Caco-2 (cell line): ENCODE data around the gene IBA57. TPM values are rescaled to one million over a fixed set of nuclear protein-coding genes. Genes with fewer than 3 reads are reported as not detected.

Experiments used
- BruUV-seq: library from RNA; stranded (reverse); fragments of 400-500 nt; replicated peaks from 2 replicates; lab custom pipeline; 2021; lab: Mats Ljungman, UMichigan
- CTCF ChIA-PET: fragments of 300-600 bp; sonication (Branson Sonifier 250); formaldehyde crosslinking; loops from one replicate; lab custom pipeline; 2022; ENCODE audit warnings: antibody characterized with exemption; lab: Charles Lee
- POLR2A ChIA-PET: fragments of 300-600 bp; sonication (Branson Sonifier 250); formaldehyde crosslinking; loops from one replicate; lab custom pipeline; 2022; ENCODE audit warnings: antibody characterized with exemption; lab: Charles Lee
- DNase-seq, 2 experiments: peaks; one replicate each; pipeline versions ENCODE4 v3.0.0 to v3.0.0-alpha.2; 2020 to 2022
- H3K27me3 ChIP-seq: replicated peaks from 2 replicates; pipeline ENCODE4 v1.6.0; 2011; ENCODE audit warnings: low read length; ENCODE audit not compliant: control insufficient read depth, insufficient read depth
- H3K36me3 ChIP-seq: 2 replicates; pipeline ENCODE4 v1.5.1; 2011; ENCODE audit warnings: low read length; ENCODE audit not compliant: control insufficient read depth, insufficient read depth
- H3K4me1 ChIP-seq: fragments of 250-450 bp; sonication (Bioruptor Pico); 2 replicates; pipeline ENCODE4 v1.5.1; 2020; ENCODE audit warnings: mild to moderate bottlenecking
- H3K4me3 ChIP-seq: 2 replicates; pipeline ENCODE4 v1.5.1; 2011; ENCODE audit warnings: low read depth, mild to moderate bottlenecking, control low read depth, low read length
- H3K9me3 ChIP-seq: fragments of 250-450 bp; sonication (Bioruptor Pico); 2 replicates; pipeline ENCODE4 v1.5.1; 2020; ENCODE audit warnings: mild to moderate bottlenecking, moderate library complexity
- H3K27ac Mint-ChIP-seq: one replicate; pipeline ENCODE4 v1.8.0; 2022; ENCODE audit warnings: mixed read lengths; ENCODE audit not compliant: unreplicated experiment
- H3K27me3 Mint-ChIP-seq: one replicate; pipeline ENCODE4 v1.8.0; 2022; ENCODE audit warnings: mixed read lengths; ENCODE audit not compliant: insufficient read depth, unreplicated experiment
- H3K36me3 Mint-ChIP-seq: one replicate; pipeline ENCODE4 v1.8.0; 2022; ENCODE audit warnings: mild to moderate bottlenecking, mixed read lengths; ENCODE audit not compliant: insufficient read depth, unreplicated experiment
- H3K4me1 Mint-ChIP-seq: one replicate; pipeline ENCODE4 v1.8.0; 2022; ENCODE audit warnings: low read depth, mixed read lengths; ENCODE audit not compliant: unreplicated experiment
- H3K4me3 Mint-ChIP-seq: one replicate; pipeline ENCODE4 v1.8.0; 2022; ENCODE audit warnings: mild to moderate bottlenecking, moderate library complexity, mixed read lengths; ENCODE audit not compliant: unreplicated experiment
- H3K9me3 Mint-ChIP-seq: one replicate; pipeline ENCODE4 v1.8.0; 2022; ENCODE audit warnings: mixed read lengths; ENCODE audit not compliant: unreplicated experiment
- intact Hi-C: fragments of 100-400 bp; cut with micrococcal nuclease; formaldehyde crosslinking; loops from one replicate; pipeline ENCODE4 v1.10.0; 2022; ENCODE audit not compliant: unreplicated experiment
- total RNA-seq: library from RNA; stranded (reverse); gene quantifications from 2 replicates; pipeline ENCODE4 v1.2.3, GENCODE V29; 2022
- TF ChIP-seq, protein P1 (sequence below), 2 experiments: fragments of 200-600 bp in 1 of 2; IDR thresholded peaks; 1 replicate in 1 of 2; 2 replicates in 1 of 2; pipeline versions ENCODE4 v1.5.1 to v1.8.0; 2011 to 2022; ENCODE audit warnings: antibody characterized with exemption in 1 of 2, control low read depth in 1 of 2, inconsistent platforms in 1 of 2, low read depth in 1 of 2, low read length in 1 of 2, mild to moderate bottlenecking in 1 of 2, moderate library complexity in 1 of 2; ENCODE audit not compliant: insufficient read depth in 1 of 2, severe bottlenecking in 1 of 2, unreplicated experiment in 1 of 2

IBA57 gene
- total RNA-seq, 1 experiment from 2014 or later, result 15.4 TPM

DNA sequence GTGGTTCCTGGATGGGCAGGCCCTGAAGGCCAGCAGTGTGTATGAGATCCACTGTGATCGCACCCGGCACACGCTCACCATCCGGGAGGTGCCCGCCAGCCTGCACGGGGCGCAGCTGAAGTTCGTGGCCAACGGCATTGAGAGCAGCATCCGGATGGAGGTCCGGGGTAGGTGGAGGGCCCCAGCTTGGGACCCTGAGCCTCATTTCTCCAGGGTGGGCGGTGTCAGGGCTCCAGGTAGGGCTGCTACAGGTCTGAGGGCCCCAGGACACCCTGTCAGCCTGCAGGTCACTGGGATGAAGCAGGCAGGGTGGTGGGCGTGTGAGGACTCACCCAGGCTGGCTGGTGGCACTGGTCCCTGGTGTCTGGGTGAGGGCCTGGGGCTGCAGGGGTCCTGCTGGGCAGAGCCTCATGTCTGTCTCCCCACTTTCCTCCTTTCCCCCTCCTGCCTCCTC lies 50.1 kb downstream of the IBA57 start:
- intact Hi-C loops, result no loop called here
- CTCF ChIA-PET, result no interaction called here
- Histone ChIP-seq H3K9me3 (no peaks in the 10 kb centered on the region), H3K36me3 (no peaks in the 10 kb centered on the region), H3K27me3 (no peaks in the 10 kb centered on the region), H3K4me3 (no peak overlapping the region), H3K4me1 (no peaks in the 10 kb centered on the region)
- H3K36me3 Mint-ChIP-seq, result no peaks in the 10 kb centered on the region
- H3K9me3 Mint-ChIP-seq, result no peaks in the 10 kb centered on the region
- no peaks in the 10 kb centered on the region for H3K4me1 Mint-ChIP-seq
- H3K27me3 Mint-ChIP-seq, result no peaks in the 10 kb centered on the region
- TF ChIP-seq, protein P1, sequence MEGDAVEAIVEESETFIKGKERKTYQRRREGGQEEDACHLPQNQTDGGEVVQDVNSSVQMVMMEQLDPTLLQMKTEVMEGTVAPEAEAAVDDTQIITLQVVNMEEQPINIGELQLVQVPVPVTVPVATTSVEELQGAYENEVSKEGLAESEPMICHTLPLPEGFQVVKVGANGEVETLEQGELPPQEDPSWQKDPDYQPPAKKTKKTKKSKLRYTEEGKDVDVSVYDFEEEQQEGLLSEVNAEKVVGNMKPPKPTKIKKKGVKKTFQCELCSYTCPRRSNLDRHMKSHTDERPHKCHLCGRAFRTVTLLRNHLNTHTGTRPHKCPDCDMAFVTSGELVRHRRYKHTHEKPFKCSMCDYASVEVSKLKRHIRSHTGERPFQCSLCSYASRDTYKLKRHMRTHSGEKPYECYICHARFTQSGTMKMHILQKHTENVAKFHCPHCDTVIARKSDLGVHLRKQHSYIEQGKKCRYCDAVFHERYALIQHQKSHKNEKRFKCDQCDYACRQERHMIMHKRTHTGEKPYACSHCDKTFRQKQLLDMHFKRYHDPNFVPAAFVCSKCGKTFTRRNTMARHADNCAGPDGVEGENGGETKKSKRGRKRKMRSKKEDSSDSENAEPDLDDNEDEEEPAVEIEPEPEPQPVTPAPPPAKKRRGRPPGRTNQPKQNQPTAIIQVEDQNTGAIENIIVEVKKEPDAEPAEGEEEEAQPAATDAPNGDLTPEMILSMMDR (IDR thresholded peaks at IDR 0.05; ENCODE audit: insufficient read depth in 1 of 2, low read depth in 1 of 2, low read length in 1 of 2, severe bottlenecking in 1 of 2, unreplicated experiment in 1 of 2), result no peak
- H3K4me3 Mint-ChIP-seq, result no peak overlapping the region
- DNase-seq, result no peak
- no peak overlapping the region for H3K27ac Mint-ChIP-seq
- POLR2A ChIA-PET, result no interaction called here
- no TSS peak for BruUV-seq

GRCh38 chr1:228216371-228217320 lies 51.0 kb downstream of the IBA57 start:
- CTCF ChIA-PET, result no interaction called here
- no peaks in the 10 kb centered on the region for H3K36me3 Mint-ChIP-seq
- Histone ChIP-seq H3K36me3 (no peaks in the 10 kb centered on the region), H3K9me3 (no peaks in the 10 kb centered on the region), H3K4me3 (no peak overlapping the region), H3K4me1 (no peaks in the 10 kb centered on the region), H3K27me3 (no peaks in the 10 kb centered on the region)
- intact Hi-C loops, result no loop called here
- no peaks in the 10 kb centered on the region for H3K9me3 Mint-ChIP-seq
- POLR2A ChIA-PET, result no interaction called here
- no peaks in the 10 kb centered on the region for H3K4me1 Mint-ChIP-seq
- H3K27me3 Mint-ChIP-seq, result no peaks in the 10 kb centered on the region
- H3K27ac Mint-ChIP-seq, result no peak overlapping the region
- no peak for DNase-seq
- no TSS peak for BruUV-seq
- TF ChIP-seq, protein P1 (IDR thresholded peaks at IDR 0.05; ENCODE audit: insufficient read depth in 1 of 2, low read depth in 1 of 2, low read length in 1 of 2, severe bottlenecking in 1 of 2, unreplicated experiment in 1 of 2), result no peak
- no peak overlapping the region for H3K4me3 Mint-ChIP-seq

DNA sequence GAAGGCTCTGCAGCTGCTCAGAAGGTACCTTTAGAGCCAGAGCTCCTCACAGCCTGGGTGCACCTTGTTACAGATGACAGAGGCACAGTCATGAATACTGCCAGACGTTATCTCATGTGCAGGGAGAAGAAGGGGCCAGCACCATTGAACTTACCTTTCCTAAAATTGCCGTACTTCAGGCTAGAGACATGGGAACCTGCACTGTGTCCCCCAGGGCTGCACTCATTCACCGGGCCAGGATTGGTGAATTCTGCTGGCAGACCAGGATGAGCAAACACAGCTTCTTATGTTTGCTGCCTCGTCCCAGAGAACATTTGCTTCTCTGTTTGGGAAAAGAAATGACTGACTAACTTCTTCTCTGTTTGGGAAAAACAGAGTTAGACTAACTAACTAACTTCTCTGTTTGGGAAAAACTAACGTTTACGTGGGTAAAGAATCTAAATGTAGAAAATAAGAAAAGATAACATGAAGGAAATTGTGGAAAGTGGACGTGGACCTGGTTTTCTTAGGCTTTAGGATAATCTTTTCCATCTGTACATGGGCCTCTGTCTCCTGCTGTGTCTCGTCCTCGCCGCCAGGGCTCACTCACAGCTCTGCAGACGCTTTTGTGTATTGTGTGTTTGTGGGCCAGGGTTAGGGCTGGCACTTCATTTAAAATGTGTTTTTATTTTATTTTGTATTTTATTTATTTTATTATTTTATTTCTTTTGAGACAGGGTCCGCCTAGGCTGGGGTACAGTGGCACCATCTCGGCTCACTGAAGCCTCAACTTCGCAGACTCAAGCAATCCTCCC lies 52.1 kb downstream of the IBA57 start:
- H3K9me3 Mint-ChIP-seq, result no peaks in the 10 kb centered on the region
- DNase-seq, result no peak
- H3K36me3 ChIP-seq, result no peaks in the 10 kb centered on the region
- H3K4me1 Mint-ChIP-seq, result no peaks in the 10 kb centered on the region
- no TSS peak for BruUV-seq
- no peaks in the 10 kb centered on the region for H3K27me3 Mint-ChIP-seq
- no peak overlapping the region for H3K4me3 ChIP-seq
- ChIA-PET CTCF (no interaction called here), POLR2A (no interaction called here)
- no peaks in the 10 kb centered on the region for H3K36me3 Mint-ChIP-seq
- intact Hi-C loops, result no loop called here
- no peaks in the 10 kb centered on the region for H3K27me3 ChIP-seq
- H3K4me3 Mint-ChIP-seq, result no peak overlapping the region
- H3K4me1 ChIP-seq, result no peaks in the 10 kb centered on the region
- no peaks in the 10 kb centered on the region for H3K9me3 ChIP-seq
- H3K27ac Mint-ChIP-seq, result no peak overlapping the region
- TF ChIP-seq, protein P1 (IDR thresholded peaks at IDR 0.05; ENCODE audit: insufficient read depth in 1 of 2, low read depth in 1 of 2, low read length in 1 of 2, severe bottlenecking in 1 of 2, unreplicated experiment in 1 of 2), result no peak
